Mucosa of descending colon (tissue), 3 donors: ENCODE results near the gene PSMB5. TPM values are rescaled to one million over a fixed set of nuclear protein-coding genes. Genes with fewer than 3 reads are reported as not detected.
"Not testable (repeated sequence)": the region's sequence is repeated elsewhere in the genome, so short reads cannot be mapped to it uniquely, and the experiment has no call there.

Experiments used
- ATAC-seq: fragments of 200-7000 bp; cut with Tn5 transposase; one replicate; pipeline ENCODE4 v1.9.1; 2020; ENCODE audit warnings: mild to moderate bottlenecking, moderate library complexity
- DNase-seq, 3 donors: peaks; one replicate each; pipeline ENCODE4 v3.0.0-alpha.2; 2020
- H3K36me3 ChIP-seq: fragments of 200-600 bp; one replicate; pipeline ENCODE4 v1.8.0; 2021; ENCODE audit warnings: low read depth, mild to moderate bottlenecking
- H3K4me1 ChIP-seq: fragments of 200-600 bp; one replicate; pipeline ENCODE4 v1.8.0; 2021; ENCODE audit warnings: low read depth, mild to moderate bottlenecking
- H3K4me3 ChIP-seq: fragments of 200-600 bp; one replicate; pipeline ENCODE4 v1.8.0; 2021; ENCODE audit warnings: mild to moderate bottlenecking
- H3K9me3 ChIP-seq: fragments of 200-600 bp; one replicate; pipeline ENCODE4 v1.8.0; 2021; ENCODE audit warnings: mild to moderate bottlenecking
- intact Hi-C, 2 donors: fragments of 100-400 bp; cut with DNase I in 1 of 2; cut with micrococcal nuclease in 1 of 2; formaldehyde crosslinking; loops; one replicate each; pipeline versions ENCODE4 v1.11.0 to v1.11.1; 2022; cut with DNase I, micrococcal nuclease
- total RNA-seq, 3 donors: library from RNA; stranded (reverse); fragmentation: NEBNext Ultra II Directional in 2 of 3; extraction: Animal tissue kit (Norgen Biotek cat#: 25700) in 2 of 3; gene quantifications; one replicate each; pipeline versions ENCODE4 v1.2.1 to v1.2.4, GENCODE V29; 2021 to 2023
- TF ChIP-seq, protein P1 (sequence below): fragments of 200-600 bp; IDR thresholded peaks from one replicate; pipeline ENCODE4 v1.8.0; 2022; ENCODE audit warnings: antibody characterized with exemption, mild to moderate bottlenecking
- donor health status: DM: no; HTN: no; CAD: no; lungs with moderate emphysema.
- donor health status: DM: no; HTN: no; CAD: no.
- donor health status: DM: no; HTN: yes; CAD: no.

PSMB5 gene
- total RNA-seq, 3 donors from 2014 or later: 54.4 to 94.3 (median 92.5) TPM

DNA sequence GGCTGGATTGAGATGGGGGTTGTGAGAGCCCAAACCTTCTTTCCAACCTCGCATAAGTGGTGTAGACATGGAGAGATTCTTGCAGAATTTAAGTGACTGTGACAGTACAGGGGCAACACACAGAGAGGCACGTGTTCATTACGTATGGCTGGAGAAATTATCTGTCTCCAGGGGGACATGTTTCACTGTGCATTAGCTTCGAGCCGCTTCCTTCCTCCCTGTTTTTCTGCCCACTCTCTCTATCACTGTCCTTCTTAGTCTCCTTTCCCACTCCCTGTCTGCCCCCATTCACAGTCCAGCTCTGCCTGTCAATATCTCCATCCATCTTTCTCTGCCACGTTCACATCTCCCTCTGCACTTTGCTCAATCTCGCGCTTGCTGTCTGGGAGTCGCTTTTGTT is 13.3 kb downstream of the PSMB5 start:
- Histone ChIP-seq H3K4me1 (no peaks in the 10 kb centered on the region), H3K36me3 (no peaks in the 10 kb centered on the region), H3K4me3 (no peak overlapping the region), H3K9me3 (no peaks in the 10 kb centered on the region)
- no peak for ATAC-seq
- DNase-seq: no peak
- TF ChIP-seq, protein P1, sequence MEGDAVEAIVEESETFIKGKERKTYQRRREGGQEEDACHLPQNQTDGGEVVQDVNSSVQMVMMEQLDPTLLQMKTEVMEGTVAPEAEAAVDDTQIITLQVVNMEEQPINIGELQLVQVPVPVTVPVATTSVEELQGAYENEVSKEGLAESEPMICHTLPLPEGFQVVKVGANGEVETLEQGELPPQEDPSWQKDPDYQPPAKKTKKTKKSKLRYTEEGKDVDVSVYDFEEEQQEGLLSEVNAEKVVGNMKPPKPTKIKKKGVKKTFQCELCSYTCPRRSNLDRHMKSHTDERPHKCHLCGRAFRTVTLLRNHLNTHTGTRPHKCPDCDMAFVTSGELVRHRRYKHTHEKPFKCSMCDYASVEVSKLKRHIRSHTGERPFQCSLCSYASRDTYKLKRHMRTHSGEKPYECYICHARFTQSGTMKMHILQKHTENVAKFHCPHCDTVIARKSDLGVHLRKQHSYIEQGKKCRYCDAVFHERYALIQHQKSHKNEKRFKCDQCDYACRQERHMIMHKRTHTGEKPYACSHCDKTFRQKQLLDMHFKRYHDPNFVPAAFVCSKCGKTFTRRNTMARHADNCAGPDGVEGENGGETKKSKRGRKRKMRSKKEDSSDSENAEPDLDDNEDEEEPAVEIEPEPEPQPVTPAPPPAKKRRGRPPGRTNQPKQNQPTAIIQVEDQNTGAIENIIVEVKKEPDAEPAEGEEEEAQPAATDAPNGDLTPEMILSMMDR: no peak
- intact Hi-C loops: no loop called here

- Histone ChIP-seq H3K9me3 (no peaks in the 10 kb centered on the region), H3K4me3 (no peak overlapping the region), H3K36me3 (no peaks in the 10 kb centered on the region), H3K4me1 (no peaks in the 10 kb centered on the region)
- TF ChIP-seq, protein P1: no peak
- DNase-seq: no peak
- intact Hi-C loops: no loop called here
- ATAC-seq: no peak
Observed at GRCh38 chr14:23020143-23021128, 14.3 kb downstream of the PSMB5 start.

- H3K4me1 ChIP-seq: no peaks in the 10 kb centered on the region
- ATAC-seq (no peak), DNase-seq (no peak)
- no peaks in the 10 kb centered on the region for H3K9me3 ChIP-seq
- no peaks in the 10 kb centered on the region for H3K36me3 ChIP-seq
- TF ChIP-seq, protein P1: no peak
- no peak overlapping the region for H3K4me3 ChIP-seq
- intact Hi-C loops: no loop called here
Observed at GRCh38 chr14:23018107-23018506, 16.6 kb downstream of the PSMB5 start.

DNA sequence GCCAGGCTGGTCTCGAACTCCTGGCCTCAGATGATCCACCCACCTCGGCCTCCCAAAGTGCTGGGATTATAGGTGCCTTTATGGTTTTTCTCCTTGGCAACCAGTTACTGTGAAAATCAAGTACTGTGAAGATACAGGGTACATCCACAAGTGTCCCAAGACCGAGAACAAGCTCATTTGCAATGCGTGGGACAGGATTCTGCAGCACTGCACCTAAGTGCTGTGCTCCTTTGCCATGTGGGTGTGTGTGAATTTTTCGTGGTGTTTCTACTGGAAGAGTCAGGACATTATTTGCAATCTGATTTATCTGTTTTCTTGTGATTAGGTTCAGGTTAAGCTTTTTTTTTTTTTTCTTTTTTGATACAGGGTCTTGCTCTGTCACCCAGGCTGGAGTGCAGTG is 17.6 kb downstream of the PSMB5 start:
- TF ChIP-seq, protein P1: no peak
- intact Hi-C loops: no loop called here
- H3K4me1 ChIP-seq: no peaks in the 10 kb centered on the region
- ATAC-seq (no peak), DNase-seq (no peak)
- no peak overlapping the region for H3K4me3 ChIP-seq
- no peaks in the 10 kb centered on the region for H3K9me3 ChIP-seq
- H3K36me3 ChIP-seq: no peaks in the 10 kb centered on the region

DNA sequence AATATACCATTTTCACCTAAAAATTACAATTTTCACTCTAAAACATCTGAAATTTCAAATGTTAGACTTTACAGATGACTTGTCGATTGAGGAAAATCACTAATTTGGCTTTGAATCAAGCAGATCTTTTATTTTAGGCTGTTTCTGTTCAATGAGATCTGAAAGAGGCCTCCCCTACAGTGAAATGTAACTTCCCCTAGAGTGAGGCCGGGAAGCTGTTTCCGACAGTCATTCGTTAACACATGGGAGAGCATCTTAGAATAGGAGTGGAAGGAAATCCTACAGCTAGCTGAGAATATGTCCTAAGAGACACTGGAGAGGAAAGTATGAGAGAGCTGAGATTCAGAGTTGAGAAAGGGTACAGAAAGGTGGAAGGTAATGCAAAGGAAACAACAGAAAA is 19.1 kb downstream of the PSMB5 start:
- intact Hi-C loops: no loop called here
- Histone ChIP-seq H3K4me3 (no peak overlapping the region), H3K9me3 (no peaks in the 10 kb centered on the region), H3K36me3 (no peaks in the 10 kb centered on the region), H3K4me1 (no peaks in the 10 kb centered on the region)
- no peak for ATAC-seq
- no peak for DNase-seq
- TF ChIP-seq, protein P1: no peak

- DNase-seq, intact Hi-C loops, H3K4me1 ChIP-seq, ATAC-seq, H3K36me3 ChIP-seq, H3K4me3 ChIP-seq, H3K9me3 ChIP-seq: not testable (repeated sequence)
Observed at GRCh38 chr14:23013749-23014054, 21.0 kb downstream of the PSMB5 start.
